NCI-H748 treated with DMSO at 0.1 percent for 48 hours (cell line): ENCODE measurements around the gene PMS1.
"Not testable (repeated sequence)": the region's sequence is repeated elsewhere in the genome, so short reads cannot be mapped to it uniquely, and the experiment has no call there.

Source experiments
- DNase-seq: peaks from one replicate; lab custom pipeline; 2025; lab: John Stamatoyannopoulos, UW

The PMS1 gene

DNA sequence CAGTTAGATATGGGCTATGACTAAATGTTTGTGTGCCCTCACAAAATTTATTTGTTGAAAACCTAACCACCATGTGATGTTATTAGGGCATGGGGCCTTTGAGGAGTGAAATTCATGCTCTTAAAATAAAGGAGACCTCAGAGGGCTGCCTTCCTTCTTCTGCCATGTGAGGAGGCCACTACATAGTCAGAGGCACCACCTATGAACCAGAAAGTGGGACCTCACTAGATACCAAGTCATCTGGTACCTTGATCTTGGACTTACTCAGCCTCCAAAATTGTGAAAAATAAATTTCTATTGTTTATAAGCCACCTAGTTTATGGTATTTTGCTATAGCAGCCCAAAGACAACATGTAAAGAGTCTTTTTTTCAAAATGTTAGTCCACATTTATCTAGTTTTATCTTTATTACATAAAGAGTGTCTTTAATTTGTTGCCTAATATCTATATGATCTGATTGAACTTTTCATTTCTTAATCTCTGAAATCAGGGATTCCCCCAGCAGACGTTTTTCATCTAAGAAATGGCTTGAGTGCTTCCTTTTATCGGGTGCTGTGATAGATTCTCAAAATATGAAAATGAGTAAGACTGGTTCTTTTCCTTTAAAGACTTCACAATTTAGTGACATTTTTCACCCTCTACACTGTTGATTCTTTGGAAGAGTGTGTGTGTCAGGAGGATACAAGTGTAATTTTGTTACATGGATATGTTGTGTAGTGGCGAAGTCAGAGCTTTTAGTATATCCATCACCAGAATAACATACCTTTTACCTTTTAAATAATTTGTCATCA is 34.2 kb downstream of the PMS1 start:
- no peak for DNase-seq

DNA sequence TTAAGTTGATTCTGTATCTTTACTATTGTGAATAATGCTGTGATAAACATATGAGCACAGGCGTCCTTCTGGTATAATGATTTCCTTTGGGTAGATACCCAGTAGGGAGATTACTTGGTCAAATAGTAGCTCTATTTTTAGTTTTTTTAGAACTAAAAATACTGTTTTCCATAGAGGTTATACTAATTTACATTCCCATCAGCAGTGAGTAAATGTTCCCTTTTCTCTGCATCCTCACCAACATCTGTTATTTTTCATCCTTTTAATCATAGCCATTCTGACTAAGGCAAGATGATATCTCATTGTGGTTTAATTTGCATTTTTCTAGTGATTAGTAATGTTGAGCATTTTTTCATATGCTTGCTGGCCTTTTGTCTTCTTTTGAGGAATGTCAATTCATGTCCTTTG is 35.1 kb downstream of the PMS1 start:
- no peak for DNase-seq

DNA sequence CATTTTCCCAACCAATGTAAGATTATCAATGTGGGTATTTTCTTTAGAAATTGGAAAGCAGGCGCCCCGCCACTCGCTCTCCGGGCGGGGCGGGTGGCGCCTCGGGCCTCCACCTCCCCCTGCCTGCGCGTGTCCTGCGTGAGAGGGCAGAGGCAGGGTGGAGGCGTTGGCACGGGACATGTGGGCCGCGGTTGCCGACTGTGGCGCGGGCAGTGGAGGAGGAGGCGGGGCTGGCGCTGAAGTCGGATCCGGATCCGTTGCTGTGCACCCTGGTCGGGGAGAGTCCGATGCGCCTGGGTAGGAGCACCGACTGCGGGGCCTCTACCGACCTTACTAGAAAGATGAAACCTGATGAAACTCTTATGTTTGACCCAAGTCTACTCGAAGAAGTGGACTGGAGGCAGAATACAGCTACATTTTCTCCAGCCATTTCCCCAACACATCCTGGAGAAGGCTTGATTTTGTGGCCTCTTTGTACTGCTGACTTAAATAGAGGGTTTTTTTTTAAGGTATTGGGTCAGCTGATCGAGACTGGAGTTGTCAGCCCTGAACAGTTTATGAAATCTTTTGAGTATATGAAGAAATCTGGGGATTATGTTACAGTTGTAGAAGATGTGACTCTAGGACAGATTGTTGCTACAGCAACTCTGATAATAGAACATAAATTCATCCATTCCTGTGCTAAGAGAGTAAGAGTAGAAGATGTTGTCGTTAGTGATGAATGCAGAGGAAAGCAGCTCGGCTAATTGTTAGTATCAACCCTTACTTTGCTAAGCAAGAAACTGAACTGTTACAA is 37.9 kb downstream of the PMS1 start:
- no peak for DNase-seq

DNA sequence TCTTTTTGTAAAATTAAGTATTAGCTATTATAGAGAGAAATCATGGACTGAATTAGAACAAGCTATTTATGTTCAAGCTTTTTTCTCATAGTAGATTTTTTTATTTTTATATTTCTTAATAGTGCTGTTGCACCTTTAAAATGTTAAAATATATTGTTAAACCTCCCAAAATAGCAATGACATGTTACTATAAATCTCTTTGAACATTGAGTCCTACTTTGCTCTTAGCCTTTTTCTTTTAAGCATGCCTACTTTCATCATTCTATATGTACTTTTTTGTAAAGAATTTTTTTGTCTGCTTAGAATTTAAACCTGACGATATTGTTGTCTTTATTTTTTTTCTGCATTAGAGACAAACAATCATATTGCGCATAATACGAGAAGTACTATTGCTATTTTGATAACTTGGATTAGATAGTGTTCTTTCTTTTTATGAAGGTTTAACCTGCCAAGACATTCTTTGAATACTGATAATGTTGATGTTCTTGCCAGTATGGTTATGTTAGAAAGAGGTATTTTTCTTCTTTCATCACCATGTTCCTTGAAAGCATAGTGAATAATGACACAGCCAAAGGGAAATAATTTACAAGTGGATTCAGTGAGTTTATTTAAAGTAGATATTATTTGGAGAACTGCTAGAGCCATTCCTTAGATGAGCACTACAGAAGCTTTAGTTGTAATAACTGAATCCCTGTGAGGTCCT is 40.6 kb downstream of the PMS1 start:
- no peak for DNase-seq

DNA sequence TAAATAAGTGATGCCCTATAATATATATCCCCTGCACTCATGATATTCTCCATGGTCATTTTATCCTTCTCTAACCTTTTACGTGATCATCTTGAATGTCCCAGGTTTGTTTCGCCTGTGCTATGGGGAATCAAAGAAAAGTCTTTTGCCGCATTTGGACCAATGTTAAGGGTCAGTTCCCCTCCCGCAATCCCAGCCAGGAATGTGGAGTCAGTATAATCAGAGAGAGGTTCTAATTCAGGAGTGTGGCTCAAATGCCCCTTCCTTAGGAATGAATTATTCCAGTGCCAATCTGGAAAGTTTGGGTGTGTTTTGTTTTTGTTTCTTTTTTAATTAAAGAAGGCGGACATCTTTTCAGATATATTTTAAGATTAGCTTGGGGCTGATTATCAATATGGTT is 41.8 kb downstream of the PMS1 start:
- DNase-seq = no peak

DNA sequence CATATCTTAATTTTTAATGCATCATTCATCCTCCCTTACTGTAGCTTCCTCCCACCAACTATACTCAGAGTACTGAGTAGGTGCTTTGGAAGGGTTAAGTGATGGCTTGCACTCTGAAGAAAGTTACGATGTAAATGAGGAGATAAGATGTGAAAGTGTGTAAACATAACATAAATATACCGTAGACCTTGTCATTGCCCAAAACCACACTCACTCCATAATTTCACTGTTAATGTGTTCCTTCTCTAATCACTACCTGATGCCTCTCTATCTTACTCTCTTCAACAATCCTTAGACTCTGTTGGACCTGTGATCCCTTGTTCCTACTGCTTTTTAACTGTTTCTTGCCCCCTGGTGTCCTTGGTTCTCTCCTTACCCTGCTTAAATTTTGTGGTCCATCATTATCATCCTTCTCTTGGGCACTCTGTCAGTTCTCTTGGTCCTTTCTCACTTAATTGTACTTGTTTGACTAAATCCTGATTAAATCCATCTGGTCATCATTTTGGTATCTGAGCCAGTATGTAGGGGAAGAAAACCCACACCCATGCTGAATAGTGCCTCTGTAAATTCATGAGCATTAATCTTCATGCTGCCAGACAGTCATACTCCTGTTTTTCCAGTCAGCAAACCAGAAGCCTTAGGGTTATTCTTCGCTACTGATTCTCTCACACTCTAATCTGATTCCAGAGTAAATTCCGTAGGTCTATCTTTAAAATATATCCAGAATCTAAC is 45.0 kb downstream of the PMS1 start:
- DNase-seq = no peak

DNA sequence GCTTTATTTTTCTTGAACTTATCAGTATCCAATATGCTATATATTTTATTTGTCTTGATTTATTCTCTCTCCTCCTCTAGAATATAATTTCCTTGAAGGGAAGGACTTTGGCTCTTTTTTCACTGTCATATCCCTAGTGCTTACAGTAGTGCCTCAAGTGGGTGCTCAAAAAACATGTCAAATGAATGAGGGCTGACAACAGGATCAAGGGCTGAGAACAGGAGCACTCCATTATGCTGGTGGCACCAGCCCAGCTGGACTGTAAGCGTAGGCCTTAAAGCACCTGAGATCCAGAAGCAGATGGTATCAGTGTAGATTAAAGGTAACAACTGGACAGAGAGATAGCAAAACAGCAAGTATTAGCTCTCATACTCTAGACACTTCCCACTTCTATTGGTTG is 46.3 kb downstream of the PMS1 start:
- no peak for DNase-seq

DNA sequence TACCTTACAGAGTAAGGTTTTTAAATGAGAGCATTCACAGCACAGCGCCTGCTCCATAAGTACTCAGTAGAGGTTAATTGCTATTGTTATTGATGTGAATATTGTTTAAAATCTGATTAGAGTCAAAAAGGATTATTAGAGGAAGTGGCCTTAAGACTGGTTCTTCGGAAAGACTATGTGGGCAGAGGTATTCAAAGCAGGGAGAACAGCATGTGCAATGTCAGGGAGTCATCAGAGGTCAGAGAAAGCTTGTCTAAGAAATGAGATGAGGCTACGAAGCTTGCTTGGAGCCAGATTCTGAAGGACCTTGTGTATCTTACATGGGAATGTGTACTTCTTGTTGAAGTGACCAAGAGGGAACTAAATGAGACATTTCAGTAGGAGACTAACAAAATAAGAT is 49.8 kb downstream of the PMS1 start:
- no peak for DNase-seq

DNA sequence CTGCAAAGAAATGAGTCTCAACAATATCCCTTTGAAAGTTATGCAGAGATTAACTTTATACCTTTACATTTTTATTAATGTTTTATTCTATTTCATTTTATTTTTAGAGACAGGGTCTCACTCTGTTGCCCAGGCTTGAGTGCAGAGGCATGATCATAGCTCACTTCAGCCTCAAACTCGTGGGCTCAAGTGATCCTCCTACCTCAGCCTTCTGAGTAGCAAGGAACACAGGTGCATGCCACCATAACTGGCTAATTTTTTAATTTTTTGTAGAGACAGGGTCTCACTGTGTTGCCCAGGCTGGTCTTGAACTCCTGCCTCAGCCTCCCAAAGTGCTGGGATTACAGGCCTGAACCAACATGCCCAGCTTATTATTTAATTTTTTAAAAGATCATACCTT is 50.4 kb downstream of the PMS1 start:
- not testable (repeated sequence) for DNase-seq

DNA sequence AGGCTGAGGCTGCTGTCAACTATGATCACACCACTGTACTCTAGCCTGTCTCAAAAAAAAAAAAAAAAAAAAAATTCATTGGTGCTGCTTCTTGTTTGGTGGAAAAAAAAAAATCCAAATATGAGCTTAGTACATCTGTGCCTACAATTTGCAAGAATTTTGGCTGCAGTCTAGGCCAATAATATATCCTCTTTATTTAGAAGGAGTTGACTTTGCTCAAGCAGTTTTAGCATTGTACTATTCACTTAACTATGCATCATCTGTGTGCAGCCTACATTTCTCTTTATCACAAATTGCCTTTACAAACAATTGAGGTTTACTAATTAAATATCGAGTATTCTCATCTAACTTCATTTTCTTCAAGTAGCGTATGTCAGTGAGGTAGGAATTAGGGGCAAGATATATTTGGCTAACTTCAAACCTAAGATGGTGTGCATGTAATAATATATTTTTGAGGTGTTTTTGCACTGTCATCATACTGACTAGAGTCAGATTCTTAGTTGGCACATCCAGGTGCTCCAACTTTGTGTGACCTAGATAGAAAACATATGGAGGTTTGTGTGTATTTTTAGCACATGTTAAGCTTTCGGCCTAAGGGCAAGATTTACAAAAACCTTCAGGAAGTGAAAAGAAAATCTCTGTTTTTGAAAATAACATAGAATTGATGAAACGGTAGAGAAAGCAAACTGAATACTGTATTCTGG is 51.8 kb downstream of the PMS1 start:
- DNase-seq = no peak

DNA sequence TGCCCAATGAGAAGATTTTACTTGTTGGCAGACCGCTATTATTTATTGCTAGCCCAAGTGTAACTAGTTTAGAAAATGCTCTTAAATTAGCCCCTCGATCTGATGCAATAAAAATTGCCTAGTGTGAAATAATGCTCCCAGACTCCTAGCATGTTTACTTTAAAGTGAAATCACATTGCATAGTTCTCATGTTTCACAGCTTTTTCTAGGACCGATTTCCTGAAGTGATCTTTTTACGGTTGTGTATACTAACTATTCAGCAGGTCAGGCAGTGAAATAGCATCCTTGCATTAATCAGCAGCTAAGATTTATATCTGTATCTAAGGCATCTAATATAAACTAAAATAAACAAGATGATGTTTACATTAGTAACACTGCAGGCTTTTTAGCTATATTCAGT is 52.4 kb downstream of the PMS1 start:
- DNase-seq = peak; percentile 16

DNA sequence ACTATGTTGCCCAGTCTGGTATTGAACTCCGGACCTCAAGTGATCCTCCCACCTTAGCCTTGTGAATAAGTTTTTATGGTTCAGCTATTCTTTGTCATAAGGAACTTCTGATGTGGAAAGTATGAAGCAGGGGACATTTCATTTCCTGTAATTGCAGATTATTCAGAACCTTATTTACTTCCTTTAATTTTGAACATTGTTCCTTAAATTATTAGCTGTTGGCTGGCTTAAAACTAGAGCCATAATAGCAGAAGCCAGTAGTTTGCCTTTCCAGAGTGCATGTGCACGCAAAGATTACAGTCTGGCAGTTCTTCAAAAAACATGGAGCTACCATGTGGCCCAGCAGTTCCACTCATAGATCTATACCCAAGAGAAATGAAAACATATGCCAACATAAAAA is 53.1 kb downstream of the PMS1 start:
- DNase-seq = no peak

DNA sequence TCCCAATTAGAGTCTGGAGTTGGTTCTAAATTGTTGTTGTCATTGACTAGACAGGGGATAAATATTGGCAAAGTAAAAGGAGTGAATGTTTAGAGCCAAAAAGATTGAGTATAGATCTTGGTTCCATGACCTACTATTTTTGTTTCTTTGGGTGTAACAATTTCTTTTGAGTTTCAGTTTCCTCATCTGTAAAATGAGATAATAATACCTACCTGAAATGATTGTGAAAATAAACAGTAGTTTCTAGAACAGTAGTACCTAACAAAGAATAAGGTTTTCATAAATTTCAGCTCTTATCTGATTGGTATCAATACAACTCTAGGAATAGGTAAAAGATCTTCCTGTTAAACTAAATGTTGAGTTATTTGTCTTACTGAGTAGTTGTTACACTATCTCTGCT is 56.8 kb downstream of the PMS1 start:
- DNase-seq = no peak

DNA sequence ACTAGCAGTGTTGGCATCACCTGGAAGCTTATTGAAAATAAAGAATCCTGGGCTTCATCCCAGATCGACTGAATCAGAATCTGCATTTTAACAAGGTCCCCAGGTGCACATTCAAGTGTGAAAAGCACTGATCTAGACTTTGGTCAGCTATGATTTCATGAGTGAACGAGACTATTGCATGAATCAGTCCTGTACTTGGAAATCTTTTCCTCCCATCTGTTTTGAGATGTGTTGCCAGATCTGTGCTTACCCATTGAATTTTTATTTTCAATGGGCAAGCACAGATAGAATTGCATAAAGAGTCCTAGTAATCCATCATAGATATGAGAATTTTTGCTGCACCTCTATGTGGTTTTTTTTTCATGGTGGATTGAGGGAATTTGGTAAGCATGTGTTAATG is 64.0 kb downstream of the PMS1 start:
- DNase-seq = no peak

DNA sequence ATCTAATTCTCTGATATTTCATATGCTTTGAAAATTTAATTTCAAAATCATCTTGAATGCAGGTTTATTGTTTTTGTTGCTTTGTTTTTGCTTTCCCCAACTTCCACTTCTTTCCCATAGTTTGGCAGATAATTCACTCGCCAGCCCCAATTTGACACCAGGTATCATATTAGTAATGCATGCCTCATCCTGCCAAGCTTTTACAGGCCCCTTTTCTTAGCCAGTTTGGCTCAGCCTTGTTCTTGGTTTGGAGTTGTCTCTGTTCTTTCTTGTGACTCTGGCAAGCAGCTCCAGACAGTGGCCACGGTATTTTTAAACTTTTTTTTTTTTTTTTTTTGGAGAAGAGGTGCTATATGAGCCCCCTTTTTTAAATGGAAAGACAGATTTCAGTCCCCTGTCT is 65.3 kb downstream of the PMS1 start:
- DNase-seq = no peak

DNA sequence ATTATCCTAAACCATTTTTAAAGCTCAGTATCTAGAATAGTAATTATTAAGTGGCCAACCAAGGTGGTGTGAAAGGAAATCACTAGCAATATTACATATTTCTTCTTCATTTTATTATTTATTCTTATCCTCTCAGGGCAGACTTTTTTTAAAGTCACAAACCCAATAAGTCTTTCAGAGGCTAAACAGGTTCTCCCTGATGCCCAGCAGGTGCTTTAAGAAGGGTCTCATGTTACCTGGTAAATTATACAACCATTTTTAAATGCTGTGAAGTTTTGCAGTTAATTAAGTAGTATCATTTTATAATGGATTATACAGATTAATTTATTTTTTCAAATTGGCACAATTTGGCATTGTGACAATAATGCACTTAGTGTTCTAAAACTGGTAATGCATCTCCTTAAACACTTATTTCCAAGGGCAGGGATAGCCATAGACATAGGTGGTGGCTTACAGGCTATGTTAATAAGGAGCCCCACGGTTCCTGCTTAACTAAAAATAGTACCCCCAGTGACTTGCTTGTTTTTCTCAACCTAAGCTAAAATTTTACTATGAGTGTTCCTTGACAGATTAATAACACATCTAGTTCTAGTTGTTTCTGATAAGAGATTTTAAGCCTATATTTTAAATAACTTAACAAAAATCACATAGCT is 67.0 kb downstream of the PMS1 start:
- DNase-seq = peak; percentile 35

DNA sequence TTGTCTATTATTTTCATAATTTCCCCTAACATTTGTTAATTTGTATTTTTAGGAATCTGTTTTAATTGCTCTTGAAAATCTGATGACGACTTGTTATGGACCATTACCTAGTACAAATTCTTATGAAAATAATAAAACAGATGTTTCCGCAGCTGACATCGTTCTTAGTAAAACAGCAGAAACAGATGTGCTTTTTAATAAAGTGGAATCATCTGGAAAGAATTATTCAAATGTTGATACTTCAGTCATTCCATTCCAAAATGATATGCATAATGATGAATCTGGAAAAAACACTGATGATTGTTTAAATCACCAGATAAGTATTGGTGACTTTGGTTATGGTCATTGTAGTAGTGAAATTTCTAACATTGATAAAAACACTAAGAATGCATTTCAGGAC is 69.9 kb downstream of the PMS1 start:
- no peak for DNase-seq

DNA sequence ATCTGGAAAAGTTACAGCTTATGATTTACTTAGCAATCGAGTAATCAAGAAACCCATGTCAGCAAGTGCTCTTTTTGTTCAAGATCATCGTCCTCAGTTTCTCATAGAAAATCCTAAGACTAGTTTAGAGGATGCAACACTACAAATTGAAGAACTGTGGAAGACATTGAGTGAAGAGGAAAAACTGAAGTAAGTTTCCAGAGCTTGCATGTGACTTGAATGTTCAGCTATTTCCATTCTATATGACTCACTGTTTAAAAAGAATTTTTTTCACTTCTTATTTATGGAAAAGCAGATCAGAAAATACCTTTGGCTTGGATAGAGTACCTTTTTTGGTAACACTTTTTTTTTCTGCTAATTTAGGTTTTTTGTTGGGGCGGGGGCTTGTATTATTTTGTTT is 70.7 kb downstream of the PMS1 start:
- no peak for DNase-seq

DNA sequence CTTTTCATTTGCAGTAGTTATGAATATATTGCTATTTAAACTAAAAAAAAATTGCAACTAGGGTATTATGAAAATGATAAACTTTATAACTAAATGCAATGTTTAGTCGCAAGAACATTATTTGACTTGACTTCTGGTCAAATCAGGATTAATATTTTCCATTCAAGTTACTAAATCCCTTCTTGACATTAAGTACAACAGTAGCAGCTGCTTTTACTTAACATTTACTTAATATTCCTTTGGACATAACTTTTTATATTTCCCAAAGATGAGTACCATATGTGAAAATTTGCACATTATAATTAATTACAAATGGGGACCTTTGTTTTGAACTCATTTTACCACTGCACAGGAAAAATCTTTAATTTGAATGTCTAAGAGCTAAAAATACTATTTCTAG is 74.0 kb downstream of the PMS1 start:
- no peak for DNase-seq

DNA sequence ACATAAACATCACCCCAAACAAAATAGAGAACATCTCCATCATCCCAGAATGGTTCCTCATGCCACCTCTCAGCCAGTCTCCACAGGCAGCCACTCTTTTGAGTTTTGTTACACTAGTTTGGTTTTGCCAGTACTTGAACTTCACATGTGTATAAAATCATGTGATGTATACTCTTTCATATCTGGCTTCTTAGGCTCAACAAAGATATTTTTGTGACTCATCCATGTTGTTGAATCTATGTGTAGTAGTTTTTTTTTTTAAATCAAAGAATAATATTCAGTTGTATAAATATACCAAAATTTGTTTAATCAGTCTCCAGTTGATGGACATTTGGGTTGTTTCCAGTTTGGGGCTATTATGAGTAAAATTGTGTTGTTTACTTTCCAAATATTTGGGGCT is 75.9 kb downstream of the PMS1 start:
- no peak for DNase-seq

DNA sequence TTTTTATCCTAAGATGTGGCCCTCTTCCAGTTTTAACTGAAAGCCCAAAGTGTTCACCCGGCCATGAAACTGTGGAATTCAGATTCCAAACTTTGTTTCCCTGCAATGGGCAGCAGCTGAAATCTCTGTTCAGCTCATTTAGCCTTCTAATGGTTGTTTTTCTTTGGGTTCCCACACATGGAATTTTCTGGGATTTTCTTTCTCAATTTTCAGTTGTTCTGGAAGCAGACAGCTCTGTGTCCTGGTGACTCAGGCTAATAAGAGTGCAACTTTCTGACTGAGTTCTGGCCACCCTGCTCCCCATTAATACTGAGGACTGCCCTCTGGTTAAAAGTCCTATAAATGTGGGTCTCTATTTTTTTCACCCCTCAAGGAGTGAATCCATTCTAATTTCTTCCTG is 78.5 kb downstream of the PMS1 start:
- DNase-seq = no peak
